ENCODE data around the gene NUP153.
"Not testable (repeated sequence)": the region's sequence is repeated elsewhere in the genome, so short reads cannot be mapped to it uniquely, and the experiment has no call there.

Gene NUP153

GRCh38 chr6:17706580-17707370 is at the start of gene NUP153:
NUP153 (minus strand) TSS chr6:17706925; CDS start chr6:17706387, 538 bp downstream.
- DNase-seq = peak; percentile 96

- no peak for DNase-seq
Observed at GRCh38 chr6:17754254-17754653, 47.5 kb upstream of the NUP153 start.

- not testable (repeated sequence) for DNase-seq
Observed at GRCh38 chr6:17745324-17745723, 38.6 kb upstream of the NUP153 start.

- not testable (repeated sequence) for DNase-seq
Observed at GRCh38 chr6:17744757-17745308, 38.1 kb upstream of the NUP153 start.

GRCh38 chr6:17744019-17744756 is 37.5 kb upstream of the NUP153 start:
- DNase-seq = no peak

GRCh38 chr6:17741507-17741906 is 34.8 kb upstream of the NUP153 start:
- DNase-seq = no peak

- no peak for DNase-seq
Observed at GRCh38 chr6:17740559-17741220, 34.0 kb upstream of the NUP153 start.

- no peak for DNase-seq
Observed at GRCh38 chr6:17737704-17738252, 31.1 kb upstream of the NUP153 start.

GRCh38 chr6:17735311-17735710 is 28.6 kb upstream of the NUP153 start:
- not testable (repeated sequence) for DNase-seq

GRCh38 chr6:17730078-17730704 is 23.5 kb upstream of the NUP153 start:
- no peak for DNase-seq

- DNase-seq = no peak
Observed at GRCh38 chr6:17729223-17730077, 22.7 kb upstream of the NUP153 start.

- DNase-seq = no peak
Observed at GRCh38 chr6:17728551-17729222, 22.0 kb upstream of the NUP153 start.

GRCh38 chr6:17725083-17725482 is 18.4 kb upstream of the NUP153 start:
- DNase-seq = no peak

- no peak for DNase-seq
Observed at GRCh38 chr6:17724341-17724740, 17.6 kb upstream of the NUP153 start.

GRCh38 chr6:17721671-17722070 is 14.9 kb upstream of the NUP153 start:
- no peak for DNase-seq

GRCh38 chr6:17719323-17720041 is 12.8 kb upstream of the NUP153 start:
- no peak for DNase-seq

GRCh38 chr6:17716221-17716620 is 9.5 kb upstream of the NUP153 start:
- no peak for DNase-seq

- peak; percentile 36 to 50 for DNase-seq
Observed at GRCh38 chr6:17714879-17715851, 8.4 kb upstream of the NUP153 start.

- DNase-seq = no peak
Observed at GRCh38 chr6:17714177-17714576, 7.5 kb upstream of the NUP153 start.

Data from AML-193 (cell line).